GM21515 (cell line): ENCODE results near the gene TOP3A.

Experiments
- ATAC-seq: cut with Tn5 transposase; IDR thresholded peaks from one replicate; pipeline ENCODE4 v1.9.1; 2021; ENCODE audit not compliant: unreplicated experiment

The TOP3A gene

DNA sequence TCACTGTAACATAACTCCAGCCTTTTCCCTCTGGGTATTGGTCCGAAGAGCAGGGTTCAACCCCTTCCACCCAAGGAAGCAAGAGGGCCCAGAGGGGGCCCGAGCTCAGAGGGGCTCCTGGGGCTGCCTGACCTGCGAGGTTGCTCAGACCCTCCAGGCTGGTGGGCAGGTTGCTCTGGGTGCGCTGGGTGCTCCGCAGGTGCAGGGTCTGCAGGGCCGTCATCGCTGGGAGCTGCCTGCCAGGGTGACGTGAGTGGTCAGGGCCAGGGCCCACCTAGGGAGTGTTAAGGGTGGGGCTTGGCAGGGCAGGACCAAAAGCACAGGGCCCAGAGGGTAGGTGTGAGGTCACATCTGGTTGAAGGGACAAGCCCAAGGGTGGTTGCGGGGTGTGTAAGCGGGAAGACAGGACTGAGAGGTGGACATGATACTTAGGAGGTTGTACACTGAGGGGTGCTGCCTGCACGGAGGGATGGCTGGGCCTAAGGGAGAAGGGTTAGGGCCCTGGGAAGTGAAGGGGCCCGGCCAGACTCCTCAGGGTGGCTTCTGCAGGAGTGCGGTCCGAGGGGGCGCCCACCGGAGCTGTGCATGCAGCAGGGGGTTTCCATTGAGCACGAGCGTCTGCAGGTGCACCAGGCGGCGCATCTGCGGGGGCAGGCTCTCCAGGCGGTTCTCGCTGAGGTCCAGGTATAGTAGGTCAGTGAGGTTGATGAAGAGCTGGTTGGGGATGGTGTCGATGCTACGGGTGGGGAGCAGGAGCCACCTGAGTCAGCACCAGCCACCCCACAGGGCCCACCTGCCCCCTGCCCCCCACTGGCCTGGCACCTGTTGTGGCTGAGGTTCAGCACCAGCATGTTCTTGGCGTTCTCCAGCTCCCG lies 60.6 kb downstream of the TOP3A start:
- no peak for ATAC-seq

DNA sequence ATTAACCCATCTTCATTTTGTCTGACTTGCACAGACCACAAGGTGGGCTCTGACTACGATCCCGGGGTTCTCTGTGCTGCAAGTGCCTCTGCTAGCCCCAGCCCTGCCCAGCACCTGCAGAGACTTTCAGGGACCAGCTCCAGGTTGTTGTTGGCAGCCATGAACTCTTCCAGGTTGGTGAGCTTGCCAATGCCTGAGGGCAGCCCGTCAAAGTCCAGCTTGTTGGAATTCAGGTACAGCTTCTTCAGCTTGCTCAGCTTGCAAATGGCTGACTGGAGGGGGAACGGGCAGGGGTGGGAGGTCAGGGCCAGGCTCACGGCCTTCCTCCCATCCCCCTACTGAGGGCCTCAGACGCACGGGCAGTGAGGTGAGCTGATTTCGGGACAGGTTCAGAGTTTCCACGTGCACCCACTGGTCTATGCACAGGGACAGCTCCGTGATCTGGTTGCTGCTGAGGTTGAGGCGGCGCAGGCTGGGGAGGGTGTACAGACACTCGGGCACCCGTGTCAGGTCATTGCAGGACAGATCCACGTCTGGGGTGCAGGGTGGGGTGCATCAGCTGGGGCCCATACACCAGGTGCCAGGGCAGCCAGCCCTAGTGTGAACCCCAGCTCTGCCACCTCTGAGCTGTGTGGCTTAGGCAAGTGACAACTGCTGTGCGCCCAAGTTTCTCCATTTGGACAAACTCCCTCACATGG lies 61.5 kb downstream of the TOP3A start:
- ATAC-seq = no peak

DNA sequence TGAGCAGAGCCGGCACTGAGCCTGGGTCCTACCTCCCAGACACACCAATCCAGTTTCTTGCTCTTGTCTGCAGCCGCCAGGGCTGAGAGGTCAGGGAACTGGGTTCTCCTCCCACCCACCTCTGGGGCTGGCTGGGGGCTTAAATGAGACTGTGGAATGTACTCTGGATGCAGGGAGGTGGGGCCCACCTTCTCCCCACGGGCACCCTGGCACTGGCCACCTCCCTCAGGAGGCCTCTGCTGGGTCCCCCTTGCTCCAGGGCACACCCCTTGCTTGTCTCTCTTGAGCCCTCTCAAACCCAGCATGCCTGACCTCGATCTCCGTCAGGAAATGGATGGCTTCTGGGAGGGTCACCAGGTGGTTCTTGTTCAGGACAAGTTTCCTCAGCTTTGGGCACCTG lies 62.6 kb downstream of the TOP3A start:
- ATAC-seq = no peak

DNA sequence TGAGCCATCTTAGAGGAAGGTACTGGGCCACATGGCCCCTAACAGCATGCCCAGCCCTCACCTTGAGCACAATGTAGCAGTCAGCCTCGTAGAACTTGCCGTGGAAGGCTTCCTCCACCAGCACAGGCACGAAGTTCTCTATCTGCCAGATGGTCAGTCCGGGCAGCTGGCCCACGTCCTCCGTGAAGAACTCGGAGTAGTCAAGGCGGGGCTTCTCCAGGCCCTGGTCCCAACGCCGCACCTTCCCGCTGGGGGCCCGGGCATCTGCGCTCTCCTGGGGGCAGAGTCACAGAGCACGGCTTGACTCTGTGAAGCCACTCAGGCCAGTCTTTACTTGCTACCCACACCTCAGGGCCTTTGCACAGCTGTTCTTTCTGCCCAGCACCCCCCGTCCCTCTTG lies 63.6 kb downstream of the TOP3A start:
- ATAC-seq = no peak

DNA sequence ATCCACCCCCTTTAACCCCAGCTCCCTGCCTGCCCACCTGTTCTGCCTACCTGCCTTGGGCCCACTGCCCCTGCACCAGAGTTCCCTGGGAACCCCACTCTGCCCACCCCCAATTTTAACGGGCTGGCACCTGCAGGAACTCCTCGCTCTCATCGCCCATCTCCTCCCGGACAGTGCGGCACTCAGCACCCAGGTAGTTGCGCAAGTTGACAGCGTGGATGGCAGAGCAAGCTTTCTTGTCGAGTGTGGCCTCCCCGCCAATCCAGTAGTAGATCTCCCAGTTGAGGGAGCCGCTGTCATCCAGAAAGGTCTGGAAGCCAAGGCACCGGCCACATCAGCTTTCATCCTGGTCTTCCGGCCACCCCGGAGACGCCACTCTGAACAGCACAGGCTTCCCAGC lies 64.1 kb downstream of the TOP3A start:
- ATAC-seq = no peak

DNA sequence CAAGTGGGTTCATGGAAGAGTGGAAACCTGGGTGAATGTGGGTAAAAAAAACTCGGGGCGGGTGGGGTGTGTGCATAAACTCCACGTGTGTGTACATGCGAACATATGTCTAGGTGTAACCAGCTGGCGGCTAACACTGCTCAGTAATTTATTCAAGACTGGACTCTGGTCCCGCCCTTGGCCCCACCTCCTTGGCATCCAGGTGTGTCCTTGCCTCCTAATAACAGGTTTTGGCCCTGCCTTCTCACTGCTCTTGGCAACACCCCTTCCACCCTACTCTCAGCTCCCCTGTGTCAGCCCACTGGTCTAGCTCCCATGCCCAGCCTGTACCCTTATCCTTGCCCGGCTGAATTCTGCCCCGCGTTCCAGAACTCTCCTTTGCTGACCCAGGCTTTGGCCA lies 64.5 kb downstream of the TOP3A start:
- ATAC-seq = no peak

DNA sequence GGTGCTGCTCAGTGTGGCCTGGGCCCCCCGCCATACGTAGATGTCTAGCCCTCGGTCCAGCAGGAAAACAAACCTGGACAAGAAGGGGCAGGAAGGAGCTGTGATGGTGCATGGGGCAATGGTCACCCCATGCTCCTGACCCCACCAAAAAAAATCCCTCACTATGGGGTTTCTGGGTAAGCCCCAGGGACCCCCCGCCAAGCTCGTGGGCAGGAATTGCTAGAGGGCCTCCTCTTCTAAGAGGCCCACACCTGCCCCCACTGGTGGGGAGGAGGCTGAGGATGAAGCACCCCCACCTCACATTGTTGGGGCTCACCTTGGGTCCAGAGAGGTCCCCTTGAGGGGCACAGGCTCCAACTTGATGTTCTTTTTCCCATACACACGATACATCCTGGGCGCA lies 66.0 kb downstream of the TOP3A start:
- ATAC-seq = no peak

DNA sequence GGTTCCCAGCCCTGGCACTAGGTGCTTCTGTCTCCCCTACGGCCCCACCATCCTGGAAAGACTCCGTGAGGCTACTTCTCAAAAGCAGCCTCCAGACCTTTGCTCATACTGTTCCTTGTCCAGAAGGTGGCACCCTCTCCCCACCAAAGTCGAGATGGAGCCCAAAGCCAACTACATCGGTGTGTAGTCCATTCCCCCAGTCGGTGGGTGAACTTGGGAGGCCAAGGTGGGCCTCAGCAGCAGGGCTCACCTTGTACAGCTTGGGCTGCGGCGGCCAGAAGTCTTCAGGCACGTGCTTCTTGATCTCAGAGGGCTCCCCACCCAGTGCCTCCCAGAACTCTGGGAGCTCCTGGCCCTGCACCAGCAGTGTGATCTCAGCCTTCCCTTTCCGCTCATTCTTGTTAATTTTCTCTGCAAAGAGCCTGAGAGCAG lies 66.5 kb downstream of the TOP3A start:
- no peak for ATAC-seq

DNA sequence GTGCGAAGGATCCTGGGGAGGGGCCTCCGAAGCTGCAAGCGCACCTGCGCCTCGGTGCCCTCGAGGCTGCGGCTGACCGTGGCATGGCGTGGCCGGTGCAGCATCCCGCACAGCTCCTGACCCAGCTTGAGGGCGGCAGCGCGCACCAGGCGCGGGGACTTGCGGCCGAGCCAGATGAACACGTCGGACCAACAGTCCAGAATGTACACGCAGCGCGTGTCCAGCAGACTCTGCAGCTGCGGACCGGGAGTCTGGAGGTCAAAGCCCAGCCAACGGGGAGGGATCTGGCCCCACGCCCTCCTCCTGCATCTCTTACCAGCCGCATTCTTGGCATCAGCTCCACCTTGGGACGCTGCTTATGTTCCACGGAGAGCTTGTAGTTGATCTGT lies 67.2 kb downstream of the TOP3A start:
- ATAC-seq = no peak

DNA sequence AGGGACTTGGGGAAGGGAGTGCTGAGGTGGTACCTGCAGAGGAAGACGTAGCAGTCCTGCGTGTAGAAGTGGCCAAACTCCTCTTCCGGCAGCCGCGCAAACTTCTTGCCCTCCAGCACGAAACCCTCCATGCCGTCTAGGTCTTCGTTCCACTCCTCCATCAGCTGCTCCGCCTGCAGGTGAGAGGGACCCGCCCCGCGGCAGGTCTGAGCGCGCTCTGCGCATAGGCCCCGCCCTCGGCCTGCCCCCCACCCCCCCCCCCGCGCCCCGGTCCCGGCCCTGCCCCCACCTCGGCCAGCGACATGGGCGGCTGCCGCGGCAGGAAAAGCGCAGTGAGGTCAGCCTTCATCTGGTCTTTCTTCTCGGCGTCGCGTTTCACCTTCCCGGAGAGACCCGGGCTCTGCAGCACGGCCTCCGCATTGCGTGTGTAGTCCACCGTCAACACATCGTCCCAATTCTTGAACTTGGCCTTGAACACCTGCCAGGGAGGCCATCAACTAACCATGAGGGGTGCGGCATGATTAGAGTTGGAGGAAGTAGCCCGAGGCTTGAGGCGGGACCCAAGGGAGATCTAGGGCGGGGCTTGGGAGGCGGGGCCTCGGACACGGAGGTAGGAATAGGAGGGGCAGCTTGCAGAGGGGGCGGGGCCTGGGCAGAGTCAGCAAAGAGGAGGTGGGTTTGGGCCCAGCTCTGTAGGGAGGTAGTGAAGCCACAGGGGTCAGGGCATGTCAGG lies 67.7 kb downstream of the TOP3A start:
- no peak for ATAC-seq

DNA sequence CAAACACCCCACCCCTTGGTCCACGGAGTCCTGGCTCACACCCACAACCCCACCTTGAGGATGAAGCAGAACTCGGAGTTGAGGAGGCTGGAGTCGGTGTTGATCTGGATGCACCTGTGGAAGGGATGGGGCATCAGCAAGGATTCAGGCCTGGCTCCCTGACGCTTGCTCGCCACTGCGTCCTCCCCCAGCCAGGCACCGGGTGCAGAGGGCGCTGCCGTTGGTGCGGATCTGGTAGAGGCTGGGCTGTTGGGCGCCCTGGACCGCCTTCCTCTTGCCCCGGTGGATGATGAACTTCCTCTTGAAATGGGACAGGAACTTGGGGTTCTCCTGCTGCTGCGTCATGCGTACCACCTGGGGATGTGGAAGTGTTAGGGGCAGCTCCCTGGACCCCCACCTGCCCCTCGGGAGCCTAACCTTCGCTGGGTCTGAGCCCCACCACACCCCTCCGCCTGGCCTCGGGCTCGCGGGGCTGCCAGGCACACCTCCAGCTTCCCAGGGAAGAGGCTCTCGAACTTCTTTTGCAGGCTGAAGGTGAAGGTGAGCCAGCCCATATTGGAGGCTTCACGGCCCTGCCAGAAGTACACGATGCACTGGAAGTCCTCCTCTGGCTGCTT lies 68.6 kb downstream of the TOP3A start:
- no peak for ATAC-seq

DNA sequence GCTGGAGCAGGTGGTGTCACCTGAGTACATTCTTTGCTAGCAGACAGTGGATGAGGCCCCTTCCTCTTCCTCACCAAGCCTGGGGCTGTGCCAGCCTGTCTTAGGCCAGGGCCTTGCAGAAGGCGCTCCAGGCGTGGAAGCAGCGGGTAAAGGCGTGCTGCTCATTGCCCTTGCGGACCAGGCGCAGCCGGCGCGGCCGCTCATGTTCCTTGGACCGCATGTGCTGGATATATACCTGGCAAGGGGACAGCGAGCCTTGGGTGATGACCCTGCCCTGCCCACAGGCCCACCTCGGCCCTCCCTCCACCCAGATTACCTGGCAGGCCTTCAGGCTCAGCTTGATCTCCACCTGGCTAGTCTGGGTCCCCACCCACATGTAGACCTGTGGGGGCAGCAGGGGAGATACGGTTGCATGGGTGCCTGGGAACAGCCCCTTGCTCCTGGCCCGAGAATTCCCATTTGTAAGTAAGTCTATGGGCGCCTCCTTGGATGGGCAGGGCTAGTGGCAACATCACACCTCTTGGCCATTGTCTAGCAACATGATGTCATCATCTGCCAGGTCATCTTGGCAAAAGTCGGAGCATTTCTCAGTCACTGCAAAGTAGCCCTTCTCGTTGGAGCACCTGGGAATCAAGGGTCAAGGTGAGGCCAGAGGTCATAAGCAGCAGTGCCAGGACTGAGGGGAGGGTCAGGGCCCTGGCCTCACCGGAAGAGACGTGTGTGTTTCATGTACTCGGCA lies 69.6 kb downstream of the TOP3A start:
- no peak for ATAC-seq

DNA sequence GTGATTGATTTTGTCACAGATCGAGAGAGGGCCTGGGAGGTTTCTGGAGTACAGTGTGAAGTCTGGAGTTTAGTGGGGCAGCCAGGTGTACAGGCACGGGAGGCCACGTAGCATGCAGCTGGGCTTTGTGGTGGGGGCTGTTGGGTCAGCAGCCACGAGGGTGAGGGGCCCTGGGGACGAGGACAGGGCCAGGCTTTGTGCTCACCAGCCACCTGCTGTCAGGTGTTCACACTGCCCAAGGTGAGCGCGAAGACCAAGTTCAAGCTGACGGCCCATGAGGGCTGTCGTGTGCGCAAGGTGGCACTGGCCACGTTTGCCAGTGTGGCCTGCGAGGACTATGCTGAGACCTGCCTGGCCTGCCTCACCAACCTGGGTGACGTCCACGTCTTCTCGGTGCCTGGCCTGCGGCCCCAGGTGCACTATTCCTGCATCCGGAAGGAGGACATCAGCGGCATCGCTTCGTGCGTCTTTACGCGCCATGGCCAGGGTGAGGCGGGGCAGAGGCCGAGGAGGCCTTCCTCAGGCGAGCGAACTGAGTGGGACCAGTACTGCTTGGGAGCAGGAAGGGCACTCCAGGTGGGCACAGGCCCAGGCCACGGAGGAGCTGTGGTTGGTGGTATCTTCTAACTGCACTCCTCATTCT lies 73.4 kb downstream of the TOP3A start:
- ATAC-seq = no peak

DNA sequence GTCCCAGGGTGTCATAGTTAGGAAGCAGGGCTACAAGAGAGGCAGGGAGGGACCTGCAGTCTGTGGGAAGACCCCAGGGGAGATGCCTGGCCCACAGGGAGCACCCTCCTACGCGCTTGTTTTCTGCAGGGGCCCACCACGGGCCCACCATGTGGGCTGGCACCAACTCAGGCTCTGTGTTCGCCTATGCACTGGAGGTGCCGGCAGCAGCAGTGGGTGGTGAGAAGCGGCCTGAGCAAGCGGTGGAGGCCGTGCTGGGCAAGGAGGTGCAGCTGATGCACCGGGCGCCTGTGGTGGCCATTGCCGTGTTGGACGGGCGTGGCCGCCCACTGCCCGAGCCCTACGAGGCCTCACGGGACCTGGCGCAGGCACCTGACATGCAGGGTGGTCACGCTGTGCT lies 74.3 kb downstream of the TOP3A start:
- ATAC-seq = no peak

DNA sequence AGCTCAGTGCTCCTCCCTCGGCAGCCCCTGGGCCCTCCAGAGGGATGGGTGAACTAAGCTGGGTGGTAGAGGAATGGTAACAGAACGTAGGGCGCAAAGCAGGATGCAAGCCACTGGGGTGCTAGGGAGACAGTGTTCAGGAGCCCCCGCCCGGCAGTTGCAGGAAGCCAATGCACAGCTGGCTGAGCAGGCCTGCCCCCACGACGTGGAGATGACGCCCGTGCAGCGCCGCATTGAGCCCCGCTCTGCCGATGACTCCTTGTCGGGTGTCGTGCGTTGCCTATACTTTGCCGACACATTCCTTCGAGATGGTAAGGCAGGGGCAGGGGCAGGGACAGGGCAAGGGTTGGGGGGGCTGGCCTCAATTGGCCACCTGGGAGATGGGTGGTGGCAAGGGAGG lies 76.5 kb downstream of the TOP3A start:
- no peak for ATAC-seq

DNA sequence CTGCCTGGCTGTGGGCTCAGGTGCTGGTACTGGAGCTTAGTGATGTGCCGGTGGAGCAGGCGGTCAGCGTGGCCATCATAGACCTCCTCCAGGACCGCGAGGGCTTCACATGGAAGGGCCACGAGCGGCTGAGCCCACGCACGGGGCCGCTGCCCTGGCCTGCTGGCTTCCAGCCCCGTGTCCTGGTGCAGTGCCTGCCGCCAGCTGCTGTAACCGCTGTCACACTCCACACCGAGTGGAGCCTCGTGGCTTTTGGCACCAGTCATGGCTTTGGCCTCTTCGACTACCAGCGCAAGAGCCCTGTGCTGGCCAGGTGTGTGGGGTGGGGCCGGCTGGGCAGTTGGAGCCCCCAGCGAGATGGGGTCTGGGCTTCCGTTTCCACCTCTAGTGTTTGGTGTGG lies 77.3 kb downstream of the TOP3A start:
- ATAC-seq = no peak

DNA sequence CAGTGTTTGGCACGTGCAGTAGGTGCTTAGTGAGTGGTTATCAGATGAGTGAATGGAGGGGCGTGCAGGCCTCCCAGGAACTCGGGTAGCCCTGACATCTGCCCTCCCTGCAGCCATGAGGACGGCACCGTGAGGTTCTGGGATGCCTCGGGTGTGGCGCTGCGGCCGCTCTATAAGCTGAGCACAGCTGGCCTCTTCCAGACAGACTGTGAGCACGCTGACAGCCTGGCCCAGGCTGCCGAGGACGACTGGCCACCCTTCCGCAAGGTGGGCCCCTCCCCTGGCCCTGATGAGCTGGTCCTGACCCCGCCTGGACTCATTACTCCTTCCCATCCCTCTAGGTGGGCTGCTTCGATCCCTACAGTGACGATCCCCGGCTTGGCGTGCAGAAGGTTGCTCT lies 78.3 kb downstream of the TOP3A start:
- no peak for ATAC-seq

DNA sequence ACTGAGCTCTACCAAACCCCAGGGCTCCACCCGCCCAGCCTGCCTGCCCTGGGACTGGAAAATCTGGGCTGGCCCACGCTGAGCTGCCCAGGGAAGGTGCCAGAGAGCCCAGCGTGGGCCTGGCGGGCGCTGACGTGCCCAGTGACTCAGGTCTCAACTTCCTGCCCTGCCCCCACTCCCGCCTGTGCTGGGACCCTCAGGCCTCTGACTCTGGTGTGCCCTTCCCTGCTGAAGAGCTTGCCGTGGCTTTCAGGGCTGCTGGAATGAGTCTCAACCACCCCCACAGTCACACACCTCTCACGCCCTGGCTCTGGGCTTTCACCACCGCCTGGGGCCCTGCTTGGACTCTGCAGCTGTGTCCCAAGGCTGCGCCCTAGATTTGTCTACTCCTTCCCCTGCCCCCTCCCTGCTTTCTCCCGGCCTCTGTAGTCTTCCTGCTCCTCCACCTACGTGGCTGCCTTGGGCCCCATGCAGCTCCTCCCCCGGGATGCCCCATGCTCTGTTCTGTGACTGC lies 79.0 kb downstream of the TOP3A start:
- ATAC-seq = no peak

DNA sequence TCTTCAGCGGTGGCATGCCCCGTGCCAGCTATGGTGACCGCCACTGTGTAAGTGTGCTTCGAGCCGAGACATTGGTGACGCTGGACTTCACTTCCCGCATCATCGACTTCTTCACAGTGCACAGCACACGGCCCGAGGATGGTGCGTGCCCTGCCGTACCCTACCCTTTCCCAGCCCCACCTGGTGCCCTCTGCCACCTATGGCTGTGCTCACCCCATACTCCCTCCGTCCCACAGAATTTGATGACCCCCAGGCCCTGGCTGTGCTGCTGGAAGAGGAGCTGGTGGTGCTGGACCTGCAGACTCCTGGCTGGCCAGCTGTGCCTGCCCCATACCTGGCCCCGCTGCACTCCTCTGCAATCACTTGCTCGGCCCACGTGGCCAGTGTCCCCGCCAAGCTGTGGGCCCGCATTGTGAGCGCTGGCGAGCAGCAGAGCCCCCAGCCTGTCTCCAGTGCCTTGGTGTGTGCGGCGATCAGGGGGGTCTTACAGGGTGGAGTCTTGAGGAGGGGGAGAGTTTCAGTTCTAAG lies 79.9 kb downstream of the TOP3A start:
- ATAC-seq = no peak
